Smooth muscle cell of the brain vasculature (primary cell): Measurements from ENCODE around the gene CLTB.

Experiments used
- DNase-seq: peaks from one replicate; pipeline ENCODE4 v3.0.0-alpha.2; 2012; ENCODE audit warnings: low read depth, low spot score

The CLTB gene

DNA sequence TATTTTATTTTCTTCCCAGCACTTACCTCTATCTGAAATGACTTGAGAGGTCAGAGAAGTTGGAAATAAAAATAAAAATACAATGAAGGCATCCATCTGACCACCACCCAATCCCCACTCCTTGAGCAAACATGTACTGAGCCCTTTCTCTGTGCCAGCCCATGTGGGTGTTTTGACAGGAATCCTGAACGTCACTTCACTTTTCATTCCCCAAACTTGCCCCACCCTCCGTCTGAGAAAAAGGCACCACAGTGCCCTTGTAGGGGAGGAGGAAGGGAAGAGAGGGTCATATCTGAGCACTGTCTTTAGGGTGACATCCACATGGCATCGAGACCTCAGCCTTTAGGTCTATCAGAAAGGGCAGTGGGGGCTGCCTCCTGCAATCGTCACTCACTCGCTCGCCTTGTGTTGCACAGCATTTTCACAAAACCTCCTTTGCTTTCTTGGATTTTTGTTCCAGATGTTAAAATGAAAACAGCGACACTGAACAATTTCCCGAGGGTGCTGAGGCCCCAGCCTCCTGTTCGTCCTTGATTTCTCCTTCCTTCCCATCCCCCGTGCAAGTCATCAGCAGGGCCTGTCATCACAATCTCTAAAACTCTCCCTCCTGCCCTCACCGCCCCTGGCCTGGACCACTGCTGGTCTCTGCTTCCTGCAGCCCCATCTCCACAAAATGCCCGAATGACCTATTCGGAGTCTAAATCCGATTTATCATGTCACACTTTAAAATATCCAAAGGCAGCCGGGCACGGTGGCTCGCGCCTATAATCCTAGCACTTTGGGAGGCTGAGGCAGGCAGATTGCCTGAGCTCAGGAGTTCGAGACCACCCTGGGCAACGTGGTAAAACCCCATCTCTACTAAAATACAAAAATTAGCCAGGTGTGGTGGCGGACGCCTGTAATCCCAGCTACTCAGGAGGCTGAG lies 14.8 kb downstream of the CLTB start:
- no peak for DNase-seq

DNA sequence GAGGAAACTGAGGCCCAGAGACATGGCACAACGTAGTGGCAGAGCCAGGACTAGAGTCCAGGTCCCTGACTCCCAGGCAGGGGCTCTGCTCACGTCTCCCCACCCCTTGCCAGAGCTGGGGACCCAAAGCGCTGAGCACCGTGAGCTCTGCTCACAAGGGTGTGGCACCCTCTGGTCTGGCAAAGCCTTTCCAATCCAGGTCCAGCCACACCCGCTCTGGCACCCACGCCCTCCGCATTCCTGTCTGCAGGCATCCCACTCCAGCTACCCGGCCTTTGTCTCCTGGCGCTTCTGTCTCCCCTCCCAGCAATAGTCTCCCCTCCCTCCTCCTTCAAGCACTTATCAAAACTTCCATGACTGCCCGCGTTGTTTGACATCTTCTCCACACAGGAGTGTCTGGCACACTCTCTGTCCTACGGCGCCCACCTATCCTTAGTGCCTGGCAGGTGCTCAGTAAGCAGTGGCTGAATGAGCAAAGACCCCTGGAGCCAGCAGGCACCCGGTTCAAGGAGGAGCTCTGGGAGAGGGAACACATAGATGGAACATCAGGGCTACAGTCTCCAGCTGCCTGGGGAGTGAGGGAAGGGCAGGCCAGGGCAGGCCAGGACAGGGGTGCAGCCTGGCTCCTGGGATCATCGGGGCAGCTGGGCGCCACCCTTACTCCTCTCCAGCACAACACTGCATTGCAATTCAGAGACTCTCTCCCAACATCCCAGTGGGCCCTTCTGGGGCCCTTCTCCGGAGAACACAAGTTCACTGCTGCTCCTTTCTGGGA lies 15.8 kb downstream of the CLTB start:
- no peak for DNase-seq

DNA sequence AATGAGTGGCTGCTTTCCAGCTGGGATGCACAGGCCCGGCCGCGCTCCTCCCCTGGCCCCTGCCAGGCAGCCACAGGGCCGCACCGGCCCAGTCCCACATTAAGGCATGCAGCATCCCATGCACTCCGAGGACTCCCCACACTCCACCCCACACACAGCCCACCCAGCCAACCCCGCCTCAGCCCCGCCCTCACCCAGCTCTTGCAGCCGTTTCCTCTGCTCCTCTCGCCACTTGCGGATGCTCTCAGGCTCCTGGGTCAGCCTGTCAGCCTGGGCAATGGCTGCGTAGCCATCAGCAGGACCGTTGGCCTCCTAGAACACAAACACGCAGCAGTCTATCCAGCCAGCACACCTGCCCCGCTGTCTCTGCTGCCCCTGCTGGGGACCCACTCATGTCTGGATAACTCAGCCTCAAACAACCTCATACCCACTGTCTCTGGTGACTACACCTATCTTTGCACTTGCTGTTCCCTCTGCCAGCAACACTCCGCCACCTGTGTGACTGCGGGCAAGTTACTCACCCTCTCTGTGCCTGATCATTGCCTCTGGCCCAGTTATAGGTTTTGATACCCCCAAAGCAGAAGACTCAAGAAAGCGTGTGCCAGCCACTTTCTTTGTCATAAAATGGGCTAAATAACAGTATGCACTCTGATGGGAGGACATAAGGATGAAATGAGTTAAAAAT lies 18.5 kb downstream of the CLTB start:
- DNase-seq = no peak

DNA sequence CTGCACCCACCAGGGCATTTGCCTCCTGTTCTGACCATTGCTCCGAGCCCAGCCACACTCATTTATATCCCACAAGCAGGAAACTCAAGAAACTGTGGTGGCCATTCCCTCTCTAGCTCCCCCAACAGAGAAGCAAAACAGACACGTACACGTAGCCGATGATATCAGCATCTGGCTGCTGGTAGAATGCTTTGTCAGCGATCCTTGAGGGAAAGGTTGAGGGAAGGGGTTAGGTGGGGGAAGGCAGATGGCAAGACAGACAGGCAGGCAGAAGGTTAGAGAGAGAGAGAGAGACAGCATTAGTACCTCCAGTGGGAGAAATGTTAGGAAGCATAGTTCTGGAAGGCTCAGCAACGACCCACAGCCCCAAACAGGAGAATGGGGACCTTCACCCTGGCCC lies 20.0 kb downstream of the CLTB start:
- no peak for DNase-seq

GRCh38 chr5:176394881-176395675 lies 21.3 kb downstream of the CLTB start:
- no peak for DNase-seq

DNA sequence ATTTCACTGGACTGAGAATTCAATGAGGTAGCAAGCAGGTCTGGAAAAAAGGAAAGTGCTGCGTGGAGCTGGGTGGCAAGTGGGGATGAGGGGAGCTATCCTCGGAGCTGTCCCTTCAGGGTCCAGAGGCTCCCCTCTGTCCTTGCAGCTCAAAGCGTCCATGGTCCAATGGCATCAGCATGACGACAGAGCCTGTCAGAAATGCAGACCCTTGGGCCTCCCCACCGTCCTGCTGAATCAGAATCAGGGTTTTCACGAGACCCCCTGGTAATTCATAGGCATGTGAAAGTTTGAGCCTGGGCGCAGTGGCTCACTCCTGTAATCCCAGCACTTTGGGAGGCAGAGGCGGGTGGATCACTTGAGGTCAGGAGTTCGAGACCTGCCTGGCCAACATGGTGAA lies 22.2 kb downstream of the CLTB start:
- DNase-seq = no peak

DNA sequence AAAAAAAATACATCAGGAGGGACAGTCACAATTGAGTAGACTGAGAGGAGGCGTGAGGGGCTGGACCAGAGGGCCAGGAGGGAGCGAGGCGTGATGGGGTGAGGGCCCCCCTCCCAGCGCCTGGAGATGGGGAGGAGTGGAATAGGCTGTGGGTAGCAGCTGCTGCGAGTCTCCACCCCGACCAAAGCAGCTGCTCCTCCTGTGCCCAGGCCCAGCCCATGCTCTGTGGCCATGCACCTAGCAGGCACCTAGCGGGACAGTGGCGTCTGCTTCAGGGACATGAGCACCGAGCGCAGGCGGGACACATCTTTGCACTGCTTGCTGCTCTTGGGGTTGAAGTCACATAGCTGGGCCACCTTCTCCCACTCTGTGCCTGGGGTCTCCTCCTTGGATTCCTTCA lies 23.8 kb downstream of the CLTB start:
- no peak for DNase-seq

- DNase-seq = no peak
These were observed 24.3 kb downstream of the CLTB start for GRCh38 chr5:176391999-176392398.

- DNase-seq = no peak
These were observed 24.9 kb downstream of the CLTB start for GRCh38 chr5:176391479-176391878.

GRCh38 chr5:176389135-176390123 lies 26.9 kb downstream of the CLTB start:
- no peak for DNase-seq

DNA sequence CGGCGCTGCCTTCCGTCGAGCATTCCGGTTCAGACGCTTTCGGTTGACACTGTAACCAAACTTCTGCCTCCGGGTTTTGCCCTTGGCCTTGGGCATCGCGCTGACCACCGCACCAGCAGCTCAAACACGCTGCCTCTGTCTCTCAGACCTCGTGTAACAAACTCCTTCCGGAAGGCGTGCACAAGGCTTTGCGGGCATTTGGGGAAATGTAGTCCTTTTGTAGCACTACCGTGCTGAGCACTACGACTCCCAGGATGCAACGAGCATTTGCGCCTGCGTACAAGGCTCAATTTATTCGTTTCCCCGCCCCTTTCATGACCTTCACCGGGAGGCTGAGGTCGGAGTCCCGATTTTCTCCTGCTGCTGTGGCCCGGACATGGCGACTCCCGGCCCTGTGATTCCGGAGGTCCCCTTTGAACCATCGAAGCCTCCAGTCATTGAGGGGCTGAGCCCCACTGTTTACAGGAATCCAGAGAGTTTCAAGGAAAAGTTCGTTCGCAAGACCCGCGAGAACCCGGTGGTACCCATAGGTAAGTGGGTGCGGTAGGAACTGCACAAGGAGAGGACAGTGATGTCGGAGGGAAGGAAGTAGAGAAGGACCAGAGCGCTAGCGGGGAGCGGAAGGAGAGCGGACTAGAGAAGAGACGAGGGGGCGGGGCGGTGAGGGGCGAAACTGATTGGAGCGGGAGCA lies 27.8 kb downstream of the CLTB start, which contains the start of the genes HIGD2A and NOP16:
TSS of gene HIGD2A (plus strand) at position 308 of the 691 bp plus-strand sequence. CDS start at position 377, 69 bp downstream.
TSS of gene NOP16 (minus strand) at position 155 of the 691 bp plus-strand sequence. CDS start at position 96, 59 bp downstream.
- DNase-seq = peak; percentile 98

DNA sequence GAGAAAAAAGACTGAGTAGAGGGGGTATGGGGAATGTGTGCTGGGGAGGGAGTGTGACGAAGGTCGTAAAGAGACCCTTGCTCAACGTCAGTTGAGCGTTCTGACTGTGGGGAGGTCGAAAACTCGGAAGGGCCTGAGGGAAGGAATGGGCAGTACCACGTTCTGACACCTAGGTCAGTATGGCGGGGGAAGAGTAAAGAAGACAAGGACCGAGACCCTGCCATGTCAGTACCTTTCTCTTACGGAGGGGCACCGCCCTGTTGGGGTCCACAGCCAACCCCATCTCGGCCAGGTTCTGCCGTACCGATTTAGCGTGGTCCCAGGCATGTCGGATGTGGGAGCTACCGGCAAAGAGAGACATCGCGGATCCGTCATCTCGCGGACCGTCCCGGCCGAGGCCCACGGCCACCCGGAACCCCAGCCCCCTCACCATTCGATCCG lies 28.3 kb downstream of the CLTB start:
- no peak for DNase-seq

- DNase-seq = no peak
These were observed 28.9 kb downstream of the CLTB start for GRCh38 chr5:176387384-176387925.

GRCh38 chr5:176386491-176386890 lies 29.8 kb downstream of the CLTB start:
- no peak for DNase-seq

DNA sequence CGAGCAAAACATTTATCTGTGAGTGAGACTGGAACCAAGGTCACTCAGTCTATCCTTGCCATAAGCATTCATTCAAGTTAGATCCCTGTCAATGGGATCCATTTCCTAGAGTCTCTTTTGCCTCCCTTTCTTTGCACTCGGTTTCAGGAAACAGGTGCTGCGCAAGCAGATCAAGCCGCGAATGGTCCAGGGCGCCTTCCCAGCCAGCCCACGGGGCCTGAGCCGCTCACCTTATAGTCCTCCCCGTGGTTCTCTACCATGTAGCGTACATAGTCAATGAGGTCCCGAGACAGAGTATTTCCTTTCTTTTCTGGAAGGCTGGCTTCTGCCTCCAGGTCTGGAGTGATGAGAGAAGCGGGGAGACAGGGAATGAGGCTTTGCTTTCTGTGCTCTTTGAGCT lies 31.3 kb downstream of the CLTB start:
- no peak for DNase-seq

DNA sequence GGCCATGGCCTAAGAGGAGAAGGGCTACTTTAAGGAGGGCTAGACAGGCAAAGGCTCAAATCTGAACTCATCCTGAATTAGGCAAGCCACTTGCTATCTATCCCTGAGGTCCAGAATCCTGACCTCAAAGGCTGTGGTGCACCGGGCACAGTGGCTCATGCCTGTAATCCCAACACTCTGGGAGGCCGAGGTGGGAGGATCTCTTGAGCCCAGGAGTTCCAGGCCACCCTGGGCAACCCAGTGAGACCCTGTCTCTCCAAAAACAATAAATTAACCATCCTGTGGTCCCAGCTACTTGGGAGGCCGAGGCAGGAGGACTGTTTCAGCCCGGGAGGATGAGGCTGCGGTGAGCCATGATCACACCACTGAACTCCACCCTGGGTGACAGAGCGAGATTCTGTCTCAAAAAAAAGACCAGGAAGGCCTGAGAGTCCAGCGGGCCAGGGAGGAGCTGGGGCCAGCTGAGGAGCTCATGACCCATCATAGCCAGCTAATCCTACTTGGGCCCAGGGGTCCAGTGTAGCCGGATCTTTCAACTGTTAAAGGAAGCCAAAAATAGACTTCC lies 31.9 kb downstream of the CLTB start:
- DNase-seq = no peak

DNA sequence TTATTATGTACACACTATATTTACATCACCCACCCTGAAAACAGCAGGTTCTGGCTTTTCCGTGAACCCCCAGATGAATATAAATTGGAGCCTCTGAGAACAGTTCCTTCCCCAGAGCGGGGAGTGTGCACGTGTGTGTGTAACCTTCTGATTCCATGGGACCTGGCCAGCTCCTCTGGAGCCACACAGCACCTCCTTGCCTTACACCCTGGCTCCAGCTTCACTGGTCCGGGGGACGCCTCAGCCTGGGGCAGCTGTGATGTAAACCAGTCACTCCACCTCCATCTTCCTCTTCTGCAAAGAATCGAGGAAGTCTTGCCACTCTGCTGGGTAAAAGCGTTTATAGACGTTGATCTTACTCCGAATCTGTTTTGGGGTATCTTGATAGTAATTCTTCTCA lies 32.4 kb downstream of the CLTB start:
- no peak for DNase-seq

- no peak for DNase-seq
These were observed 33.0 kb downstream of the CLTB start for GRCh38 chr5:176383248-176383905.
